ENCODE data around the gene GRM2.

DNA sequence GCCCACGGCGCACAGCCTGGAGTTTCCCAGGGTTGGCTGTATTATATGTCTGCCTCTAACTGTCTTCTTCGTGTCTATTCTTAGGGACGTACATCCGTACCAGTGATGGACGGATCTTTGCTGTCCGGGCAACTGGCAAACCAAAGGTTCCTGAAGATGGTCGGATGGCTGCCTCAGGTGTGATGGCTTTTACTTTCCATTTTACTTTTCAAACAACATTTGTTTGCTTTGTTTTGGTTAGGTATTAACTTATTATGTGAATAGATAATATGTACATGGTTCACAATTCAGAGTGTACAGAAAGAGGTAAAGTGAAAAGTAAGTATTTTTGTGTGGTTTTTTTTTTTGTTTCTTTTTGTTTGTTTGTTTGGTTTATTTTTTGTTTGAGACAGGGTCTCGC is 46.9 kb upstream of the GRM2 start:
- TF ChIP-seq POLR2AphosphoS5 (IDR thresholded peaks at IDR 0.05; ENCODE audit: low read depth, low read length) (no peak), POLR2A (IDR thresholded peaks at IDR 0.05; ENCODE audit: low read depth, low read length) (no peak)
